Activated naive CD4-positive, alpha-beta T cell treated with anti-CD3 and anti-CD28 coated beads, Interleukin-2, amount 50 U/mL, for 72 hours (primary cell): ENCODE data around the gene PPFIA4. TPM values are rescaled to one million over a fixed set of nuclear protein-coding genes. Genes with fewer than 3 reads are reported as not detected.

Experiments
- ATAC-seq, 2 donors: fragments of 150-1000 bp; cut with Tn5 transposase; 2 replicates each; pipeline ENCODE4 v1.10.0; 2021; ENCODE audit warnings: mild to moderate bottlenecking in 2 of 2, moderate library complexity in 2 of 2
- DNase-seq, 2 donors: peaks; one replicate each; pipeline ENCODE4 v3.0.0; 2021 to 2022; ENCODE audit warnings: low spot score in 2 of 2
- H3K27ac Mint-ChIP-seq, 2 donors: one replicate each; pipeline ENCODE4 v1.8.0; 2022; ENCODE audit warnings: mild to moderate bottlenecking in 2 of 2, mixed read lengths in 2 of 2
- H3K36me3 Mint-ChIP-seq, 2 donors: one replicate each; pipeline ENCODE4 v1.8.0; 2022; ENCODE audit warnings: mixed read lengths in 2 of 2
- H3K9me3 Mint-ChIP-seq, 2 donors: one replicate each; pipeline ENCODE4 v1.8.0; 2022; ENCODE audit warnings: mixed read lengths in 2 of 2
- total RNA-seq, 2 donors: library from RNA; stranded (reverse); gene quantifications; one replicate each; pipeline ENCODE4 v1.2.3, GENCODE V29; 2022

The PPFIA4 gene
- total RNA-seq, 2 donors from 2014 or later = 1.9 to 112 TPM

DNA sequence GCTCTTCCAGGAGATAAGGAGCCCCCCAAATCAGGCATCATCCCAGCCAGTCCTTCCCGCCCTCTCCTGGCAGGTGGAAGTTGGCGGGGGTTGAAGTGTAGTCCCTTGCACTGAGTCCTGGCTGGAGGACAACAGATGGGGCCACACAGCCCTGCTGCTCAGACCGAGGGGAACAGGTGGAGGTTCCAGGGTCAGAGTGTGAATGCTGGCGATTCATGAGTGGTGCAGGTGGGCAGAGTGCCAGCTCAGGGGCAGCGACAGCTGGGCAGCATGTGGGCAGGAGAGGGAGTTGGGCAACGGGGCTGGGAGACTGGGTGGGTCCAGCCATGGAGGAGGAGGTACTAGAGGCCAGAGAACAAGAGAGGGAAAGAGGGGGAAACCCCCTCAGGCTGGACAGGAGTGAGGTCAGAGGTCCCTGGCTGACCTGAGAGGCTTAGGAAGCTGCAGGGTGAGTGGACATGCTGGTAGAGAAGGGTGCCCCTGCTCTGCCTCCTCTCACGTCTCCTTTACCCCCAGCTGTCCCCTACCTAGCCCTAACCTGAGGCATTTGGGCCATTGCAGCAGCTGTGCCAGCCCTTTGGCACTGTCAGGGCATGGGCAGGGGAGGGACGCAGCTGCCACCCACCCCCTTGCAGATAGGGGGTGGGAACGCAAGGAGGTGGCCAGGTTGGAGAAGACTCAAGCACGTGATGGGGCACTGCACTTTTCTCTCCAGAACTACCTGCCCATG is 90.0 kb downstream of the PPFIA4 start:
- no peak overlapping the region for H3K27ac Mint-ChIP-seq
- no peaks in the 10 kb centered on the region for H3K9me3 Mint-ChIP-seq
- no peaks in the 10 kb centered on the region for H3K36me3 Mint-ChIP-seq
- ATAC-seq (no peak), DNase-seq (no peak)

DNA sequence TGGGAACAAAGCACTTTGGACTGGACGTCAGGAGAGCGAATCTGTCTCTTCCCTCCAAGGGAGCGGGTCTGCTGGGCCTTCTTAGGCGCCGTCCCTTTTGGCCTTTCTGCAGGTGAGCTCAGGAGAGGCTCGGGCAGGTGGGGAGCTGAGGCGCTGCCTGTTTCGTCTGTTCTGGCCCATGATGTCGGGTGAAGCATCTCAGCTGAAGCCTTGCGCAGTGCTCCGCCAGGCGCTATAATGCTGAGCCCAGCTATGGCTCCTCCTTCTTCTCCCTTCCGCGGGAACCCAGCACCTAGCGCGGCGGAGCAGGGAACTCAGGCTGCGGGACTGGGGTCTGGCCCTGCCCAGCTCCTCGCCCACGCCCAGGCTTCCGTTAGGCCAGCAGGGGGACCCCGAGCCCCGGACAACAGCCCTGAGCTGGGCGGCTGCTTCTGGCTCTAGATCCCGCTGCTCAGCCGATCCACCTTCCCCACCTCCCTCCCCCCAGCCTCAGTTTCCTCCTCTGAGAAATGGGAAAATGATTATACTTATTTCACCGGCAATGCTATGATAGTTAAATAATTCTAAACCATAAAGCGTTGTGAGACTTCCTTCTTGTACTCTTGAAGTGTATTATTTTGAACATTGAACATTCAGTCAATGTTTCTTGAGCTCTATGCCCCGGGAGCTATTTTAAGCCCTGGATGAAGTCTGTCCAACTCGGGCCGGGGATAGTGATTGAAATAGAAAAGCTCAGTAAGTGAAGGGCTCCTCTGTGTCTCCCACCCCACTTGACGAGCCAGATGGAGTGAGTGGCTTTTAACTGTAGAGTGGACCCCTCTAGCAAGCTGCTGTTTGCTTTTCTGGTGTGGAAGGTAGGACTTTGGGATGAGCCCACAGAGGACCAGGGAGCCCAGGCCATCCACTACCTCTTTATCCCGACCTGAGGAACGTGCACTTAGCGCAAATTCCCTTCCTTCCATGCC is 91.6 kb downstream of the PPFIA4 start:
- H3K9me3 Mint-ChIP-seq = no peaks in the 10 kb centered on the region
- ATAC-seq (peak; percentile 47 to 79), DNase-seq (peak; percentile 50 to 65)
- H3K36me3 Mint-ChIP-seq = no peaks in the 10 kb centered on the region
- H3K27ac Mint-ChIP-seq = no peak overlapping the region

DNA sequence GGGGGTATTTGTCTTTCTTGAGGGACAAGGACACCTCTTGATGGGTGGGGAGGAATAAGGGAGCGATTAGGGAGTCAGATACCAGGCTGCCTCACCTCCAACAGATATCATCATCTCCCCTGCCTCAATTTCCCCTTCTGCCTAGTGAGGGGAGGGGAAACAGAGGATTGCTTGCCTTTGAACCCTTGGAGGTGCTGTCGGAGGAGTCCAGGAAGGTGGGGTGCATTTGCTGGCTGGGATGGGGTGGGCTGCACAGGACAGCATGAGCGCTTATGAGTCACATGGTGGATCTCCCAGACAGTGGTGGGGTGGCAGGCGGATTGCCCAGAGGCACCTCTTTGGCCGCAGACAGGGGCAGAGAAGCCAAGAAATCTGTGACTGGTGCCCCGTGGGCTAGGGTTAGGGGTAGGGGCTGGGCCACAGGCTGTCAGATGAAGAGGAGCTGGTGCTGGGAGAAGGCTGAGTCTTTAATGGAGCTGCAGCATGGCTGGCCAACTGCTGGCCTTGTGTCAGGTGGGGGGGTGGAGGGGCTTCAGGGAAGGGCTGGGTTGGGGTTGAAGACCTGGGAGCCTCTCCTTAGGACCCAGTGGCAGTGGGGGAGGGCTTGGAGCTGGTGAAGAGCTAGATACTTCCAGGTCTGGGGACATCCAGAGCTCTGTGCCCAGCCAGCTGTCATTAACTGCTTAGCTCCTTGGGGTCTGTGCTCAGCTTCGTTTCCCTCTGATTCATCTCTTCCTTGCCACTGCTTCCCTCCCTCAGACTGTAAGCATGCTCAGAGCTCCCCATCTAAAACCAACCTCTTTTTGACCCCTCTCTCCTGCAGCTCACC is 94.2 kb downstream of the PPFIA4 start:
- H3K9me3 Mint-ChIP-seq = no peaks in the 10 kb centered on the region
- no peak overlapping the region for H3K27ac Mint-ChIP-seq
- H3K36me3 Mint-ChIP-seq = no peaks in the 10 kb centered on the region
- ATAC-seq (no peak), DNase-seq (peak in 1 of 2 donors; percentile 30)

DNA sequence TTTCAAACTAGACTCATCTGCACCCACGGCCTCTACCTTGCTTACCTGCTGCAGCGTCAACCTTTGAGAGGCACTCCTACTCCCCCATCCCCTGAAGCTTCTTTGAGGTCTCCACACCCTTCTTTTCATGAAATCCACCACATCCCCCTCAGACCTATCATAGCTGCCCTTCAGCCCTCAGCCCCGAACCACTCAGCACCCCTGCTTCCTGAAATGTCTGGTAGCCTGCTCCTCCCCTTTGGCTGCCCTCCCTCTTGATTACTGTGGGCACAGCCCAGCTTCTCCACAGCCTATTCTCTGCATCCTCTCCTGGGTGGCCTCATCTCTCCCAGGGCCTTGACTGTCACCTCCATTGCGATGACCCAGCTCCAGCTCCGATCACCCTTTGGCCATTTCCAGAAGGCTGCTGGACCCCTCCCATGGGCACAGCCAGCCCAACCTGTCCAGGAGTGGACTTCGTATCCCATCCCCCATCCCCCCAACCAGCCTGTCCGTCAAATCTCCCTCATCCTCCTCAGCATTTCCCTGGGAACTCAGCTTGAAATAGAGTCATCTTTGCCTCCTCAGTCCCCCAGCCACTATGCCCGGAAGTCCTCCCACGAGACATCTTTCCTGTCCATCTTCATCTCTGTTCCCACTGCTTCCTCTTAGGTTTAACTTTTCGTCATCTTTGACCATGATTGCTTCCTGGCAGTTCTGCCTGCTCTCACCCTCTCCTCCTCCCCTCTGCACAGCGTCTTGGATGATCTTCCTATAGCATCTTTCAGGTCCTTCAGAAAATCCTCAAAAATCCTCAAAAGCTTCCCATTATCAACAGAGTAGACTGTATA is 95.1 kb downstream of the PPFIA4 start:
- Mint-ChIP-seq H3K27ac (no peak overlapping the region), H3K9me3 (no peaks in the 10 kb centered on the region), H3K36me3 (no peaks in the 10 kb centered on the region)
- DNase-seq = peak in 1 of 2 donors; percentile 21
- no peak for ATAC-seq

DNA sequence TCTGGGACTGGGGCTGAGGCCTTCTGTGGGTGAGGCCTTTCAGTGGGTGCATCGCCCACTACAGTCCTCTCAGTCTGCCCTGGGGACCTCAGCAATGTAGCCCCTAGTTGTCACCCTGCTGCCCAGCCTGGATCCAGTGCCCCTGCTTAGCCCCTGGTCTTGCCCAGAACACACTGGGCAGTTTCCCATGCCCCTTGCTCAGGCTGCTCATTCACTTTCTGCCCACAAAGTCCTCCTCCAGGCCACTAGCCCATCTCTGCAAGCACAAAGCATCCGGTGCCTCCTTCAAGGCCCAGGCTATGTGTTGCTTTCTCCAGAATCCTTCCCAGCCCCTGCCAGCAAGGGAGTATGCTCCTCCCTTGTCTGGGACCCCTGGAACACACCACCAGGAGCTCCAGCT is 95.9 kb downstream of the PPFIA4 start:
- H3K27ac Mint-ChIP-seq = no peak overlapping the region
- no peaks in the 10 kb centered on the region for H3K36me3 Mint-ChIP-seq
- no peaks in the 10 kb centered on the region for H3K9me3 Mint-ChIP-seq
- ATAC-seq = no peak
- peak in 1 of 2 donors; percentile 39 for DNase-seq

DNA sequence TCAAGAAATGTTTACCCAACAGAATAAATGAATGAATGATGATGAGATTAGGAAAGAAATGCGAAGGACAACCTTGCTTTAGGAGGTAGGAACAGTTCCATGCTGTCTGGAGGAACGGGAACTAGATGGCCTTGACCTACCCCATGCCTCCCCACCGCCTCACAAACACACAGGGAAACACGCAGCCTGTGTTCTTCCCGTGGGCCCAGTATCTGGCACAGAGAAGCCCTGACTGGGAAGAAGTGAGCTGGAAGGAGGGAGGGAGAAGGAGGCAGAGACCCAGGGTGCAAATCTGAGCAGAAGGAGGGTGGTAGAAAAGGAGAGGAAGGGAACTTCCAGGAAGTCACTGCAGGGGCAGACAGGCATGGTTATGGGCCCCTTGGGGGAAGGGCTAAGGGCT is 97.7 kb downstream of the PPFIA4 start:
- Mint-ChIP-seq H3K36me3 (no peaks in the 10 kb centered on the region), H3K27ac (no peak overlapping the region), H3K9me3 (no peaks in the 10 kb centered on the region)
- ATAC-seq (no peak), DNase-seq (peak in 1 of 2 donors; percentile 14)

DNA sequence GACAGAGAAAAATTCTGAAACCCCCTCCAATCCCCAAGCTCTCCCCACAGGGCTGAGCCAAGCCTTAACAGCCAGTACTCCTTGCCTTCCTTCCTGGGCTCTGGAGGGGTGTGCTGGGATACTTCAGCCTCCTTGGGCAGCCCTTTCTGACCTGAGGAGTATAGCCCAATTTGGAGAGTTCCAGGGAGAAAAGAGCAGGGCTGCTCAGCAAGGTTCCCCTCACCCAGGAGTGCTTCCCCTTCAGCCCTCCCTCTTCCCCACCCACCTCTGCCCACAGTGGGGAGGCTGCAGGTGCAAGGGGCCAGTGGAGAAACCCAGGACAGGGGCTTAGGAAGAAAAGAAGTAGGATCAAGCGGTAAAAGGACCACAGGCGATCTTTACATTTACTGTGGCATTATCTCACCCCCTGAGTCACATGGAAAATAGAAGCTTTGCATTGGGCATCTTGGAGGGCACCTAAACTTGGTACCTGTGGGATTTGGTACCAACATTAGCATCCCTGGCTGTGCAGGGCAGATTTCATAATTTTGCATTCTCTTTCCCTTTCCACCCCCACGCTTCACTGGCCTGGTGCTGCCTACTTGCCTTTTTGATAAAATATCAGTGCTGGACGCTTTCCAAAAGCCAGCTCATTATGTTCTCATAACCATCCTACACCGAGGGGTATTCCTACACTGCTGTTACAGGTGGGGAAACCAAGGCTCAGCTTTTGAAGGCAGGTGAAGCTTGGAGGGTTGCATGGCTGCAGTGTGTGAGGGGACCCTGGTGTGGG is 98.4 kb downstream of the PPFIA4 start:
- Mint-ChIP-seq H3K27ac (no peak overlapping the region), H3K36me3 (no peaks in the 10 kb centered on the region), H3K9me3 (no peaks in the 10 kb centered on the region)
- no peak for ATAC-seq
- peak in 1 of 2 donors; percentile 16 for DNase-seq

DNA sequence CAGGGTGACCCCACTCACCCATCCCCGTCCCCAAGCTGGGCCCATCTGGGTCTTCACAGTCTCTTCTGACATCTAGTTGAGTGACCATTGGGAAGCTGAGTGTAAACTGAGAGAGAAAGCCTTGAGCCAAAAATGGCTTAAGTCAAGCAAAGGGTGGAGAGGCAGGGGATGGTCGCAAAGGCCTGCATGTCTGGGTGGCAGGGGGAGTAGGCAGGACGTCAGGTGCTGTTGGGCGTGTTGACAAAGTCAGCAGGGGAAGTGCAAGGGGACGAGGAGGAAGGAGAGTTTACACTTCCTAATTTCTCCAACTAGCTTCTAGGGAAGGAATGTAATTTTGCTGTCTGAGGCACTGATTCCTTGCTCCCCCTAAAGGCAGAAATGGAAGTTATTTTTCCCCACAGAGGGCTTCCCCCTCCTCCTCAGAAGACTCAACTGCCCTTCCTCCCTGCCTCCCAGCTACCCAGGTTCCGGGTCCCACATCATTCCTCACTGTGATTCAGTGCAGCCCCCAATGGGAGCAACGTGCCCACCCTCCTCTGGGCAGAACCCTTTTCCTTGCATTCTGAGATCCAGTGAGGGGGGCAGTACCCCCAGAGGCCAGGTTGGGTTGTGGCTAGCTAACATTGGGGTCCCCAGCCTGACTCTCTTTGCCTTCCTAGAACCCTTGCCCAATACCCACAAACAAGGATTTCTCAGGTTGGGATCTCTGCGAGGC is 100.0 kb downstream of the PPFIA4 start:
- no peak for ATAC-seq
- H3K9me3 Mint-ChIP-seq = no peaks in the 10 kb centered on the region

DNA sequence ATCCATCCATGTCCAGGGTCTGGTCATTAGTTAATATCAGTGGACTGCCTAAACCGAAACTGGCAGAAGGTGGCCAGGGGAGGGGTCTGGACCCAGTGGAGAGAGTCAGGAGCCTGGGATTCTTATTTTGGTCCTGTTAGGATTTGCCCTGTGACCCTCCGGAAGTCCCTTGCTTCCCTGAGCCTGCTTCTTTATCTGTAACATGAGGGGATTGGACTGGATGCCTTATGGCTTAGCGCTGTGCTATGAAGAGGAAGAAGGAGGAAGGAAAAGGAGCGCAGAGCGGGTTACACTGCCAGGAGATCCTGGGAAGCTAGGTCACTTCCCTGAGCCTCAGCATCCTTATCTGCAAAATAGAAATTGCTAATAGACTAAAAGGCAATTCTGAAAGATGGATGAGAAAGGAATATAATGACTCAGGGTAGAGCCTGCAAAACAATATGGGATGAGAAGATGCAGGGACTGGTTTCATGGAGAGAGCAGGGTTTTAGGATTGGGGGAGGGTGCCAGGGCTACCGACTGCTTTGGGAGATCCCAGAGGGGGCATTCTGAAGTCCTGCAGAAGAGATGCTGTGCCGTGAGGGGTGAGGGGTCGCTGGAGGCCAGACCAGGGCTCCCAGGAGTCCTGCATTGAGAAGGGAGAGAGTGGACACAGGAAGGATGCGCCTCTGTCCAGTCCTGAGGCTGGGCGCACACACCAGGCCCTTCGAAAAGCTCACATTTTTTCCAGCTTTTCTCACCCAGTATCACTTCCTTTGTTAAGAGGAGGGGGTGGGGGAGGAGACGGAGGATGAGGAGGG is 100.8 kb downstream of the PPFIA4 start:
- ATAC-seq = no peak
- no peak overlapping the region for H3K27ac Mint-ChIP-seq
- DNase-seq = peak in 1 of 2 donors; percentile 3
- H3K36me3 Mint-ChIP-seq = no peaks in the 10 kb centered on the region
- H3K9me3 Mint-ChIP-seq = no peaks in the 10 kb centered on the region

More for the DNA sequence above, 100.0 kb downstream of the PPFIA4 start:
- DNase-seq = peak in 1 of 2 donors; percentile 35
- Mint-ChIP-seq H3K27ac (no peak overlapping the region), H3K36me3 (no peaks in the 10 kb centered on the region)

DNA sequence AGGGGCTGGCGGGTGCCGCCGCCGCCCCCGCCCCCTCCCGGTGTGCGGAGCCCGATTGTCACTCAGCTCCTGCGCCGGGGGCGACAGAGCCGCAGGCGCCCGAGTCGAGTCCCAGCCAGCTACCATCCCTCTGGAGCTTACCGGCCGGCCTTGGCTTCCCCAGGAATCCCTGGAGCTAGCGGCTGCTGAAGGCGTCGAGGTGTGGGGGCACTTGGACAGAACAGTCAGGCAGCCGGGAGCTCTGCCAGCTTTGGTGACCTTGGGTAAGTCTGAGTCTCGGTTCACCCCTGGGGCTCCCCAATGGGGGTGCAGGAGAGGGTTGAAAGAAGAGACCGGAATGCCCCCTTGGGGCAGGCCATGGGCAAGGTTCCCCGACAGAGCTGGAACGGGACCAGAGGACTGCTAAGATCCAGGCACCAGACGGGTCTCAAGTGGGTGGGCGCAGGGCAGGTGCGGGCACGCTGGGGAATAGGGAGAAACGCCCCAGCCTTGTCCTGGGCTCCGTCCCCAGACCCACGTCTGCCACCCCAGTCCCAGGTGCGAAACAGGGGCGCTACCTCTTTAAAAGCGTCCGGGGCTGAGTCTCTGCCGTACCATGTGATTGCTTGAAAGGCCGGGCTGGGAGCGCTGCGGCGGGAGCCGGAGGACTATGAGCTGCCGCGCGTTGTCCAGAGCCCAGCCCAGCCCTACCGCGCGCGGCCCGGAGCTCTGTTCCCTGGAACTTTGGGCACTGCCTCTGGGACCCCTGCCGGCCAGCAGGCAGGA is 101.6 kb downstream of the PPFIA4 start, which contains the start of gene ADORA1:
Gene ADORA1, plus strand, starts transcription at position 61 of the 765 bp plus-strand sequence. CDS start 1,116 bp downstream, outside the sequence.
- H3K27ac Mint-ChIP-seq = no peak within 1 kb of the TSS
- H3K36me3 Mint-ChIP-seq = no peaks in the 10 kb centered on the region
- ATAC-seq = peak in 1 of 2 donors; percentile 65
- DNase-seq = peak in 1 of 2 donors; percentile 34
- no peaks in the 10 kb centered on the region for H3K9me3 Mint-ChIP-seq

DNA sequence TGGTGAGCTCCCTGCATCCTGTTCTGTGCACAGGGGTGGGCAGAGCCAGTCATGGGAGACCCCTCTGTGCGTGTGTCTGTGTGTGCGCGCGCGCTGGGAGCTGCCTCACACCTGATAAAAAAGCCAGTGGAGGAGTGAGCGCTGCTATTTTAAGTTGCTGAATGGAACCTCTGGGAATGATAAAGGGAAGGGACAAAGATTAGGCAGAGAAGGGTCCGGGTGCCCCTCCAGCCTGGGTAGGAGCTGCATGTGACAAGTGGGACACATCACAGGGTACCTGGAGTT is 102.1 kb downstream of the PPFIA4 start:
- H3K36me3 Mint-ChIP-seq = no peaks in the 10 kb centered on the region
- H3K27ac Mint-ChIP-seq = no peak overlapping the region
- no peak for ATAC-seq
- H3K9me3 Mint-ChIP-seq = no peaks in the 10 kb centered on the region
- peak in 1 of 2 donors; percentile 4 for DNase-seq
